ENCODE measurements around the gene GSX2. TPM values are rescaled to one million over a fixed set of nuclear protein-coding genes. Genes with fewer than 3 reads are reported as not detected.
A peak's percentile ranks its signal among the peaks of the same experiment; 100 is the strongest.

Gene GSX2
- polyA plus RNA-seq, 1 donor (not counting 4 experiments of a cell fraction or from before 2014, with no cell fraction given), result not detected

DNA sequence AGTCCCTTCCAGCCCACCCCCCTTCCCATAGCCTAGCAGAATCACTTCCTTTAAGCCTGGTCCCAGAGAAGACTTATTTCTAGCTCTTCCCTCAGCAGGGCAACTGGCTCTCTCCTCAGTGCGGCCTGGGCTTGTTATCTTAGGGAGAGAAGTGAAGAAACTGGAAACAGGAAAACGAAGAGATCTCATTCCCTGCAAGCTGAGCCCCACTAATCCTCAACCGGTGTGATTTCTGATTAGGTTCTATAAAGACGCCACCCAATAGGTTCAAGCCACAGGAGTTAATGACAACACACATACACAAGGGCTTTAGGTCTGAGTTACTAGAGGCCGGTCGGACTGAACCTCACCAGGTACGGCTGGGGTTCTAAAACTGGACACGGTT, 3.2 kb downstream of the GSX2 start:
- DNase-seq (ENCODE audit: low read depth, low spot score) (no peak), FAIRE-seq (no peak)
- TF ChIP-seq EZH2 (IDR thresholded peaks at IDR 0.05; ENCODE audit: low read length), result no peak
- TF ChIP-seq, protein P1, sequence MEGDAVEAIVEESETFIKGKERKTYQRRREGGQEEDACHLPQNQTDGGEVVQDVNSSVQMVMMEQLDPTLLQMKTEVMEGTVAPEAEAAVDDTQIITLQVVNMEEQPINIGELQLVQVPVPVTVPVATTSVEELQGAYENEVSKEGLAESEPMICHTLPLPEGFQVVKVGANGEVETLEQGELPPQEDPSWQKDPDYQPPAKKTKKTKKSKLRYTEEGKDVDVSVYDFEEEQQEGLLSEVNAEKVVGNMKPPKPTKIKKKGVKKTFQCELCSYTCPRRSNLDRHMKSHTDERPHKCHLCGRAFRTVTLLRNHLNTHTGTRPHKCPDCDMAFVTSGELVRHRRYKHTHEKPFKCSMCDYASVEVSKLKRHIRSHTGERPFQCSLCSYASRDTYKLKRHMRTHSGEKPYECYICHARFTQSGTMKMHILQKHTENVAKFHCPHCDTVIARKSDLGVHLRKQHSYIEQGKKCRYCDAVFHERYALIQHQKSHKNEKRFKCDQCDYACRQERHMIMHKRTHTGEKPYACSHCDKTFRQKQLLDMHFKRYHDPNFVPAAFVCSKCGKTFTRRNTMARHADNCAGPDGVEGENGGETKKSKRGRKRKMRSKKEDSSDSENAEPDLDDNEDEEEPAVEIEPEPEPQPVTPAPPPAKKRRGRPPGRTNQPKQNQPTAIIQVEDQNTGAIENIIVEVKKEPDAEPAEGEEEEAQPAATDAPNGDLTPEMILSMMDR (optimal IDR thresholded peaks at IDR 0.05 in 1 of 3, IDR thresholded peaks at IDR 0.05 in 1 of 3, conservative IDR thresholded peaks at IDR 0.05 in 1 of 3; ENCODE audit: extremely low read depth in 1 of 3, insufficient read depth in 2 of 3, low read length in 3 of 3), result no peak
- no peaks in the 10 kb centered on the region for H3K9me1 ChIP-seq (ENCODE audit: control insufficient read depth, extremely low read depth, insufficient read depth, low read length)
- no peak overlapping the region for H3K27ac ChIP-seq (ENCODE audit: control insufficient read depth, insufficient read depth, low read length)
- H3K4me1 ChIP-seq (ENCODE audit: control insufficient read depth, extremely low read depth, insufficient read depth, low read length), result peaks cover 28% of the 10 kb centered on the region
- no peak overlapping the region for H3K9ac ChIP-seq (ENCODE audit: control insufficient read depth, extremely low read depth, insufficient read depth, low read length)
- H3K4me3 ChIP-seq (ENCODE audit: control insufficient read depth in 2 of 3, extremely low read depth in 1 of 3, insufficient read depth in 2 of 3, low read depth in 1 of 3, low read length in 3 of 3), result peak overlapping the region in 1 of 3 experiments; percentile 48
- H4K20me1 ChIP-seq (ENCODE audit: control insufficient read depth, extremely low read depth, insufficient read depth, low read length), result no peaks in the 10 kb centered on the region
- no peaks in the 10 kb centered on the region for H3K79me2 ChIP-seq (ENCODE audit: control insufficient read depth, insufficient read depth, low read length)
- peak overlapping the region; percentile 70 for H3K4me2 ChIP-seq (ENCODE audit: control insufficient read depth, extremely low read depth, insufficient read depth, low read depth, low read length)
- no peaks in the 10 kb centered on the region for H3K9me3 ChIP-seq (ENCODE audit: control insufficient read depth, low read depth, low read length)
- peaks cover 92% of the 10 kb centered on the region for H3K27me3 ChIP-seq (ENCODE audit: control insufficient read depth, extremely low read depth, insufficient read depth, low read length)
- dilution Hi-C loops (cut with MboI; ENCODE audit: extremely low pct_ligation_motif_present, low sequenced_read_pairs), result no loop called here
- no peaks in the 10 kb centered on the region for H3K36me3 ChIP-seq (ENCODE audit: control insufficient read depth in 2 of 2, extremely low read depth in 1 of 2, insufficient read depth in 2 of 2, low read length in 2 of 2)
- no peak overlapping the region for H2AFZ ChIP-seq (ENCODE audit: control insufficient read depth, low read length)

DNA sequence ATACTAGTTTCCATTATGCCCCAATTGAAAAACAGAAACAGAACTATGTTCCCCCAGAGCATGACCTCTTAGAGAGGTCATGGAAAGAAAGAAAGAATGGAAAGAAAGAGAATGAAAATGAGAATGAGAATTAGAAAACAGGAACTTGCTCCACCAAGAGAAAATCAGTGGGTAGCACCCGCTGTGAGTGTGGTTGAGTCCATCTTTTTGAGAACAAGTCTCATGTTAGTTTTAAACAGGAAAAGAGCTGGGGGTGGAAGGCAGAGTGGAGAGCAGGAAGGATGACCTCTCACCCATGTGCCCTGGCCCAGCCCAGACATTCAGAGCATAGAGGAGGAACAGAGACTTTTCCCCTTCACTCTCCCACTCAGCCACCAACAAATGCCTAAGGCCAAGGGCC, 4.9 kb downstream of the GSX2 start:
- DNase-seq (ENCODE audit: low read depth, low spot score) (no peak), FAIRE-seq (no peak)
- H3K4me1 ChIP-seq (ENCODE audit: control insufficient read depth, extremely low read depth, insufficient read depth, low read length), result peaks cover 23% of the 10 kb centered on the region
- dilution Hi-C loops (cut with MboI; ENCODE audit: extremely low pct_ligation_motif_present, low sequenced_read_pairs), result no loop called here
- no peak overlapping the region for H3K4me2 ChIP-seq (ENCODE audit: control insufficient read depth, extremely low read depth, insufficient read depth, low read depth, low read length)
- H3K36me3 ChIP-seq (ENCODE audit: control insufficient read depth in 2 of 2, extremely low read depth in 1 of 2, insufficient read depth in 2 of 2, low read length in 2 of 2), result no peaks in the 10 kb centered on the region
- H3K79me2 ChIP-seq (ENCODE audit: control insufficient read depth, insufficient read depth, low read length), result no peaks in the 10 kb centered on the region
- H3K9me1 ChIP-seq (ENCODE audit: control insufficient read depth, extremely low read depth, insufficient read depth, low read length), result no peaks in the 10 kb centered on the region
- no peaks in the 10 kb centered on the region for H4K20me1 ChIP-seq (ENCODE audit: control insufficient read depth, extremely low read depth, insufficient read depth, low read length)
- H3K27ac ChIP-seq (ENCODE audit: control insufficient read depth, insufficient read depth, low read length), result no peak overlapping the region
- H3K27me3 ChIP-seq (ENCODE audit: control insufficient read depth, extremely low read depth, insufficient read depth, low read length), result peaks cover 92% of the 10 kb centered on the region
- no peaks in the 10 kb centered on the region for H3K9me3 ChIP-seq (ENCODE audit: control insufficient read depth, low read depth, low read length)
- no peak overlapping the region for H2AFZ ChIP-seq (ENCODE audit: control insufficient read depth, low read length)
- TF ChIP-seq EZH2 (IDR thresholded peaks at IDR 0.05; ENCODE audit: low read length), result no peak
- TF ChIP-seq, protein P1 (optimal IDR thresholded peaks at IDR 0.05 in 1 of 3, IDR thresholded peaks at IDR 0.05 in 1 of 3, conservative IDR thresholded peaks at IDR 0.05 in 1 of 3; ENCODE audit: extremely low read depth in 1 of 3, insufficient read depth in 2 of 3, low read length in 3 of 3), result no peak
- no peak overlapping the region for H3K9ac ChIP-seq (ENCODE audit: control insufficient read depth, extremely low read depth, insufficient read depth, low read length)
- H3K4me3 ChIP-seq (ENCODE audit: control insufficient read depth in 2 of 3, extremely low read depth in 1 of 3, insufficient read depth in 2 of 3, low read depth in 1 of 3, low read length in 3 of 3), result no peak overlapping the region
